Endothelial cell of umbilical vein (primary cell): ENCODE data around the gene LHFPL2. TPM values are rescaled to one million over a fixed set of nuclear protein-coding genes. Genes with fewer than 3 reads are reported as not detected.

ENCODE experiments used
- BruUV-seq: library from RNA; stranded (reverse); fragments of 400-500 nt; replicated peaks from 2 replicates; lab custom pipeline; 2021; lab: Mats Ljungman, UMichigan
- CTCF ChIA-PET: fragments of 300-600, 350-600 bp; sonication (Branson Sonifier 250); formaldehyde crosslinking; loops from one replicate; lab custom pipeline; 2021; ENCODE audit warnings: antibody characterized with exemption, inconsistent platforms; lab: Charles Lee
- POLR2A ChIA-PET: fragments of 300-600, 350-600 bp; sonication (Branson Sonifier 250); formaldehyde crosslinking; loops from one replicate; lab custom pipeline; 2021; ENCODE audit warnings: antibody characterized with exemption, inconsistent platforms; lab: Charles Lee
- DNase-seq: peaks from one replicate; pipeline ENCODE4 v3.0.0-alpha.2; 2011; ENCODE audit warnings: low read depth, low spot score
- FAIRE-seq: peaks from 2 replicates; lab custom pipeline; 2011; peaks lifted over from hg19 to GRCh38; lab: Jason Lieb, UNC
- H2AFZ ChIP-seq: 2 replicates; pipeline ENCODE4 v1.6.0; 2012; ENCODE audit warnings: low read depth, low read length, control low read depth, inconsistent platforms
- H3K27ac ChIP-seq: 2 replicates; pipeline ENCODE4 v1.5.1; 2011; ENCODE audit warnings: low read depth, mild to moderate bottlenecking, control low read depth, low read length, moderate library complexity; ENCODE audit not compliant: insufficient read depth
- H3K27me3 ChIP-seq, 2 experiments: 2 replicates each; pipeline versions ENCODE4 v1.6.0 to v1.6.1; 2011; ENCODE audit warnings: low read length in 2 of 2, mixed read lengths in 1 of 2; ENCODE audit not compliant: control insufficient read depth in 2 of 2, insufficient read depth in 2 of 2
- H3K36me3 ChIP-seq, 2 experiments: 2 replicates in 1 of 2; 3 replicates in 1 of 2; pipeline ENCODE4 v1.5.1; 2011; ENCODE audit warnings: low read length in 2 of 2, mild to moderate bottlenecking in 1 of 2, moderate library complexity in 1 of 2; ENCODE audit not compliant: control insufficient read depth in 2 of 2, insufficient read depth in 2 of 2; ENCODE audit errors: extremely low read depth in 1 of 2
- H3K4me1 ChIP-seq: 3 replicates; pipeline ENCODE4 v1.5.1; 2011; ENCODE audit warnings: mild to moderate bottlenecking, low read length; ENCODE audit not compliant: control insufficient read depth, insufficient read depth; ENCODE audit errors: extremely low read depth
- H3K4me2 ChIP-seq: 2 replicates; pipeline ENCODE4 v1.6.1; 2011; ENCODE audit warnings: low read length, control low read depth, mixed read lengths; ENCODE audit not compliant: insufficient read depth
- H3K4me3 ChIP-seq, 3 experiments: fragments of 200-600 bp in 1 of 3; sonication (generic), shearing (Covaris generic) in 1 of 3; replicated peaks in 1 of 3; 2 replicates each; pipeline ENCODE4 v1.5.1; 2011 to 2016; ENCODE audit warnings: control low read depth in 3 of 3, low read length in 3 of 3, mild to moderate bottlenecking in 2 of 3, inconsistent platforms in 1 of 3, low read depth in 1 of 3, moderate library complexity in 1 of 3; ENCODE audit not compliant: insufficient read depth in 1 of 3
- H3K79me2 ChIP-seq: 2 replicates; pipeline ENCODE4 v1.6.0; 2012; ENCODE audit warnings: low read length, inconsistent platforms; ENCODE audit not compliant: control insufficient read depth, insufficient read depth
- H3K9ac ChIP-seq: replicated peaks from 2 replicates; pipeline ENCODE3; 2011; ENCODE audit warnings: low read length, control low read depth; ENCODE audit not compliant: insufficient read depth; ENCODE audit errors: extremely low read depth
- H3K9me1 ChIP-seq: replicated peaks from 3 replicates; pipeline ENCODE4 v1.6.0; 2011; ENCODE audit warnings: mild to moderate bottlenecking, low read length; ENCODE audit not compliant: control insufficient read depth, insufficient read depth; ENCODE audit errors: extremely low read depth
- H3K9me3 ChIP-seq: replicated peaks from 2 replicates; pipeline ENCODE4 v1.5.1; 2012; ENCODE audit warnings: low read length, inconsistent platforms; ENCODE audit not compliant: control insufficient read depth, insufficient read depth
- H4K20me1 ChIP-seq: replicated peaks from 2 replicates; pipeline ENCODE3; 2011; ENCODE audit warnings: mild to moderate bottlenecking, low read length; ENCODE audit not compliant: control insufficient read depth, insufficient read depth; ENCODE audit errors: extremely low read depth
- EZH2 ChIP-seq: IDR thresholded peaks from 2 replicates; pipeline ENCODE4 v1.6.1; 2012; ENCODE audit warnings: borderline replicate concordance, low read depth, mild to moderate bottlenecking, moderate library complexity, low read length, inconsistent platforms; ENCODE audit not compliant: severe bottlenecking
- FOS ChIP-seq: IDR thresholded peaks from 2 replicates; pipeline ENCODE4 v1.6.1; 2011; ENCODE audit warnings: mild to moderate bottlenecking, low read length, moderate library complexity, borderline replicate concordance; ENCODE audit not compliant: insufficient read depth
- GATA2 ChIP-seq: IDR thresholded peaks from 2 replicates; pipeline ENCODE4 v1.7.0; 2011; ENCODE audit warnings: low read depth, mild to moderate bottlenecking, moderate library complexity, mixed read lengths, low read length; ENCODE audit not compliant: insufficient read length, insufficient read depth
- JUN ChIP-seq: IDR thresholded peaks from 2 replicates; pipeline ENCODE4 v1.6.1; 2011; ENCODE audit warnings: borderline replicate concordance, low read depth; ENCODE audit not compliant: insufficient read length, insufficient read depth
- MYC ChIP-seq: IDR thresholded peaks from one replicate; pipeline ENCODE4 v1.6.1; 2011; ENCODE audit warnings: mild to moderate bottlenecking, low read depth, low read length
- POLR2A ChIP-seq: IDR thresholded peaks from 2 replicates; pipeline ENCODE4 v1.6.1; 2012; ENCODE audit warnings: low read depth, mild to moderate bottlenecking, control low read depth, low read length
- POLR2AphosphoS5 ChIP-seq: IDR thresholded peaks from 2 replicates; pipeline ENCODE4 v1.6.1; 2012; ENCODE audit warnings: low read depth, mild to moderate bottlenecking, control low read depth, low read length, moderate library complexity; ENCODE audit not compliant: insufficient read depth
- dilution Hi-C: fragments of 300-500 bp; cut with MboI; formaldehyde crosslinking; loops from one replicate; pipeline ENCODE4 v1.15.0; 2019; ENCODE audit warnings: low sequenced_read_pairs; ENCODE audit not compliant: extremely low pct_ligation_motif_present
- intact Hi-C: fragments of 100-400 bp; cut with micrococcal nuclease; formaldehyde crosslinking; loops from one replicate; pipeline ENCODE4 v1.10.0; 2022
- polyA plus RNA-seq, 4 experiments: library from polyadenylated mRNA; depleted of rRNA in 3 of 4; stranded (reverse) in 3 of 4; unstranded in 1 of 4; fragments of >200 nt; gene quantifications; 2 replicates each; pipeline versions ENCODE4 v1.2.1 to v1.2.3, GENCODE V29; 2011 to 2012; ENCODE audit warnings: missing spikeins in 1 of 4
- total RNA-seq: library from RNA; stranded (reverse); gene quantifications from 2 replicates; pipeline ENCODE4 v1.2.3, GENCODE V29; 2021
- TF ChIP-seq, protein P1 (sequence below): IDR thresholded peaks from 2 replicates; pipeline ENCODE4 v1.6.1; 2011; ENCODE audit not compliant: insufficient read depth, insufficient read length
- TF ChIP-seq, protein P2 (sequence below), 2 donors: IDR thresholded peaks; 1 replicate in 1 of 2; 2 replicates in 1 of 2; pipeline ENCODE4 v1.5.1; 2011; ENCODE audit warnings: low read length in 2 of 2, mild to moderate bottlenecking in 2 of 2, moderate library complexity in 2 of 2, control low read depth in 1 of 2, inconsistent platforms in 1 of 2, low read depth in 1 of 2; ENCODE audit not compliant: insufficient read depth in 1 of 2; ENCODE audit errors: extremely low read depth in 1 of 2

Gene LHFPL2
- total and polyA plus RNA-seq, 2 donors (not counting 3 experiments of a cell fraction or from before 2014, with no cell fraction given) = 9.6 to 36.3 TPM

DNA sequence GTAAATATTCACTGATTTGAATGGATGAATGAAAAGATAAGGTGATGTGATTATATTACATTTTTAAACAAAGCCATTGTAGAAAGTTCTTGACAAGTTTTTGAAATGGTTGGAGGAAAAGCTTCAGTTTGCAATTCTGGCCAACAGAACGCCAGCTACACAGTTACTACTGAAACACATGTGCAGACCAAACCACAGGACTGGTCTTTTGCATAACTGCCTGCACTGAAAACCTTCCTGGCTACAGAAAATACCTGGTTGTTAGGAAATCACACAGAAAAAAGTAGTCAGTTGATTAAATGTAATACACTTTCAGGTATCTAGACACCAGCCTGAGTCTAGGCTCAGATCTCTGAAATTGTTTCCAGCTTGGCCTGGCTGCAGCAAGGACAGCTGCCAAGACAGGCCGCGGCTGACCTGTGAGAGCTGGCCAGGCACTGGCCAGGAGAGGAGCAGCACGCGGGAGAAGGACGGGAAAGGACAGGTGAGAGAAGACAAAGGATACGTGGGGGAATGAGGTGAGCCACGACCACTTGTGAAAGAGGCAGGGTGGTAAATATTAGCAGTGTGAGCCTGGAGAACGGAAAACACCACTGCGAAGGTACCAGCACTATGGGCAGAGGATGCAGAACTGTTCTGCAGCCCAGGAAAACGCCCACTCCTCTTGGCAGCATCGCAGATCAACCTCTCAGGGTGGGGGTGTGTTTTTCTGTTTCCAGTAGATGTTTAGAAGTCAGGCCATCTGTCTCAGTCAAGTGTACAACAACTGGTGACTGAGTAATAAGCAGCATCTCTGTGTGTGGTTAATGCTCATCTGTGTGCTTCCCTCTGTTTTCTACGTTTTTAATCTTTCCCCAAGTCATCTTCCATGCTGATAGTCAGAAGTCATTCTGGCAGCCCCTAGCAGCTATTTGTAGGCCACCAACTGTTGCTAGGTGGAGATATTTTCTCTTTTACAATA is 150.7 kb downstream of the LHFPL2 start:
- Histone ChIP-seq H3K27me3 (no peaks in the 10 kb centered on the region), H3K27ac (no peak overlapping the region), H3K4me3 (no peak overlapping the region), H3K9me3 (no peaks in the 10 kb centered on the region), H2AFZ (no peak overlapping the region), H4K20me1 (no peaks in the 10 kb centered on the region), H3K9me1 (no peaks in the 10 kb centered on the region), H3K4me2 (no peak overlapping the region), H3K4me1 (peaks cover 16% of the 10 kb centered on the region), H3K79me2 (peaks cover 17% of the 10 kb centered on the region), H3K9ac (no peak overlapping the region), H3K36me3 (no peaks in the 10 kb centered on the region)
- intact Hi-C loops (no loop called here), dilution Hi-C loops (no loop called here)
- BruUV-seq = no TSS peak
- FAIRE-seq (no peak), DNase-seq (no peak)
- ChIA-PET POLR2A (no interaction called here), CTCF (interaction anchor here (1.1 to 2.7 kb wide), 2 partner anchors 35 kb away, joined by 4 to 16 read pairs; no protein-coding TSS in a partner anchor)
- TF ChIP-seq GATA2 (no peak), POLR2AphosphoS5 (no peak), EZH2 (no peak), POLR2A (no peak), MYC (no peak), JUN (no peak), FOS (no peak)
- TF ChIP-seq, protein P1, sequence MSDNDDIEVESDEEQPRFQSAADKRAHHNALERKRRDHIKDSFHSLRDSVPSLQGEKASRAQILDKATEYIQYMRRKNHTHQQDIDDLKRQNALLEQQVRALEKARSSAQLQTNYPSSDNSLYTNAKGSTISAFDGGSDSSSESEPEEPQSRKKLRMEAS = no peak
- TF ChIP-seq, protein P2, sequence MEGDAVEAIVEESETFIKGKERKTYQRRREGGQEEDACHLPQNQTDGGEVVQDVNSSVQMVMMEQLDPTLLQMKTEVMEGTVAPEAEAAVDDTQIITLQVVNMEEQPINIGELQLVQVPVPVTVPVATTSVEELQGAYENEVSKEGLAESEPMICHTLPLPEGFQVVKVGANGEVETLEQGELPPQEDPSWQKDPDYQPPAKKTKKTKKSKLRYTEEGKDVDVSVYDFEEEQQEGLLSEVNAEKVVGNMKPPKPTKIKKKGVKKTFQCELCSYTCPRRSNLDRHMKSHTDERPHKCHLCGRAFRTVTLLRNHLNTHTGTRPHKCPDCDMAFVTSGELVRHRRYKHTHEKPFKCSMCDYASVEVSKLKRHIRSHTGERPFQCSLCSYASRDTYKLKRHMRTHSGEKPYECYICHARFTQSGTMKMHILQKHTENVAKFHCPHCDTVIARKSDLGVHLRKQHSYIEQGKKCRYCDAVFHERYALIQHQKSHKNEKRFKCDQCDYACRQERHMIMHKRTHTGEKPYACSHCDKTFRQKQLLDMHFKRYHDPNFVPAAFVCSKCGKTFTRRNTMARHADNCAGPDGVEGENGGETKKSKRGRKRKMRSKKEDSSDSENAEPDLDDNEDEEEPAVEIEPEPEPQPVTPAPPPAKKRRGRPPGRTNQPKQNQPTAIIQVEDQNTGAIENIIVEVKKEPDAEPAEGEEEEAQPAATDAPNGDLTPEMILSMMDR (IDR thresholded peaks at IDR 0.05; ENCODE audit: extremely low read depth in 1 of 2, insufficient read depth in 1 of 2, low read depth in 1 of 2, low read length in 2 of 2) = no peak
